GM08714 (cell line): Measurements from ENCODE around the gene LYST.
A peak's percentile ranks its signal among the peaks of the same experiment; 100 is the strongest.
"Not testable (repeated sequence)": the region's sequence is repeated elsewhere in the genome, so short reads cannot be mapped to it uniquely, and the experiment has no call there.

ENCODE experiments used
- H3K4me3 ChIP-seq: fragments of 200-500 bp; sonication (Bioruptor generic); 2 replicates; pipeline ENCODE4 v1.5.1; 2014; ENCODE audit warnings: mild to moderate bottlenecking, low read length, inconsistent platforms
- ZNF274 ChIP-seq: IDR thresholded peaks from 2 replicates; pipeline ENCODE4 v1.6.1; 2012; ENCODE audit warnings: mild to moderate bottlenecking, low read depth, low read length

The LYST gene

DNA sequence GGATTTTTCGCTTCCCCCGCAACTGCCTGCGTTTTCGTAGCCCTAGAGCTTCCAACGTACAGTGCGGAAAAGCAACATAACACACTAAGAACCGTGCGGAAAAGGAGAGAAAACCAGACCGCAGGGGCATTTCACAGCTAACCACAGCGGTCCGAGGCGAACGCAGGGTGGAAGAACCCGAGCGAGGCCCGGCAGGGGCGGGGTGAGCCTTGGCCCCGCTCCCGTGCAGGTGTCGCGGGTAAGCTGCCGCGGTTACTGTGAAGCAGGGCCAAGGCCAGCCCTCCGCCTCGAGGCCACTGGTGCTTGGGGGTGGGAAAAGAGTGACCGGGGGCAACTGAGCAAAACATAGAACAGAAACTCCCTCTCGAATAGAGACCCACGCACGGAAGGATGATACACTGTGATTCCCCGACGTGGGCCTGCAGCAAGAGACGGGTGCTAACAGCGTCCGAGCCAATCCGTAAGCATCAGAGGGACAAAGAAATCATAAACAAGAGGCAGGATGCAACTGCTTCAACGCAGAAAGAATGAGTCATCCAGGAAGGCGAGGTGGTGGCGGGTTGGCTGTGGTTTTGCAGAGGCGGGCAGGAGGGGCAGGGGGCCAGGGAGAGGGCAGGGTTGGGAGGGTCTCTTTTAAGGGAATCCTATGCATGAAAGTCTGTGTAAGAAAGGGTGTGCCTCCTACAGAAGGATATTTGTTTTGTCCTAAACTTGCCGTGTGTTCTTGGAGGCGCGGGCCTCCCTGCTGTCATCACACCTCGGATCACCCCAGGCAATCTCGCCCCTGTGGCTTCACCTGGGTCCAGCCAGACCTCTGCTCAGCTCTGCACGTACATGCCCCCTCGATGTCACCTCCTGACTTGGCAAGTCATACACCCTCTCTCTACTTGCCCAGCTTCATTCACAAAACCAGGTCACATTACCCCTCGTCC lies 224.4 kb downstream of the LYST start:
- H3K4me3 ChIP-seq: peak overlapping the region; percentile 28; the same call in 1 of the 2 replicates
- no peak for TF ChIP-seq ZNF274

DNA sequence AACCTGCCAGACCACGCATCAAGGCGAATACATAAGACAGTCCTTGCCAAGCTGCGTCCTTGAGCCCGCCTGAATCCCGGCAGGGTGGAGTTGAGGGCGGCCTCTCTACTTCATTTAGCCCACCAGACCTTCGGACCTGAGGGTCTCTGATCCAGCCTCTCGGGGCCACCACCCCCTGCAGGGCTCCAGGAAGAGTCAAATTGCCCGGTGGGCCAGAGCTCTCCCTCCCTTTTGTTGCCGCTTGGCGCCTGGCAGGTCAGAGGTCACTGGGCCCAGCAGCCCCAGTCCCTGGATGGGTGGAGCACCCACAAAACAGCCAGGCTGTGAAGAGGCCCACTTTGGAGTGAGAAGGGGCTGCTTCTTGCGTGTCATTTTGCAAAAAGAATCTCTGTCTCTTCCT lies 226.1 kb downstream of the LYST start:
- no peak for TF ChIP-seq ZNF274
- no peak overlapping the region for H3K4me3 ChIP-seq

DNA sequence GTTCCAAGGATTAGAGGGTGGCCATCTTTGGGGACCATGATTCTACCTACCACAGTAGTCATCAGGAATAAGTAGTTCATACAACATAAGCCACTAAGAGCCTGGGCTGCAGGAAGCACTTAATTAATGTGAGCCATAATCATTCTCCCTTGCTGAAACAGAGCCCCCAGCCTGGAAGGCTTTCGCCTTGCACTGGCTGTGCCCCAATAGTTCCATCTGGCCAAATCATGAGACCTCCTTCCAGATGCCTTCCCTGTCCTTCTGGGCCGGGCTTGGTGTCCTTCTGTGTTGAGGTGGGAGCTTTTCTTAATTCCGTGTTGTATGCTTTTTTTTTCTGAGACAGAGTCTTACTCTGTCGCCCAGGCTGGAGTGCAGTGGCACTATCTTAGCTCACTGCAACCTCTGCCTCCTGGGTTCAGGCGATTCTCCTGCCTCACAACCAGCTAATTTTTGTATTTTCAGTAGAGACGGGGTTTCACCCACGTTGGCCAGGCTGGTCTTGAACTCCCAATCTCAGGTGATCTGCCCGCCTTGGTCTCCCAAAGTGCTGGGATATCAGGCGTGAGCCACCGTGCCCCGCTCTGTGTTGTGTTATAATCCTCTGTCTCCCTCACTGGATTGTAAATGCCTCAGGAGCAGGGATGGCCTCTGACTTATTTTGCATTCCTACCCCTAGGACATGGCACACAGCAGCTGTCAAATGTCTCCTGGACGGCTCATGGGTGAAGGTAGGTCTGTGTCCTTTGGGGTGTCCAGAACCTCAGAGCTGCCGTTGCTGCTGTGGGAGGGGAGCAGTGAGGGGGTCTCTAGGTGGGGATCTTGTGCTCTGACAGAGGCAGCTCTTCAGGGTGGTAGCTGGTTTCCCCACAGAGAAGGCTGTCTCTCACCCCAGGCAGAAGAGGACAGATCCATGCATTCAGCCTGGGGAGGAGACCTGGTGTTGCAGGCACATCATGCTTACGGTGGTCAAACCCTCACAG lies 227.2 kb downstream of the LYST start:
- TF ChIP-seq ZNF274: no peak
- no peak overlapping the region for H3K4me3 ChIP-seq

- not testable (repeated sequence) for H3K4me3 ChIP-seq
These were observed 228.1 kb downstream of the LYST start for GRCh38 chr1:235638612-235639011.

- no peak for TF ChIP-seq ZNF274
- H3K4me3 ChIP-seq: no peak overlapping the region
These were observed 228.8 kb downstream of the LYST start for GRCh38 chr1:235637756-235638534.

GRCh38 chr1:235635938-235636662 lies 230.6 kb downstream of the LYST start:
- no peak for TF ChIP-seq ZNF274

DNA sequence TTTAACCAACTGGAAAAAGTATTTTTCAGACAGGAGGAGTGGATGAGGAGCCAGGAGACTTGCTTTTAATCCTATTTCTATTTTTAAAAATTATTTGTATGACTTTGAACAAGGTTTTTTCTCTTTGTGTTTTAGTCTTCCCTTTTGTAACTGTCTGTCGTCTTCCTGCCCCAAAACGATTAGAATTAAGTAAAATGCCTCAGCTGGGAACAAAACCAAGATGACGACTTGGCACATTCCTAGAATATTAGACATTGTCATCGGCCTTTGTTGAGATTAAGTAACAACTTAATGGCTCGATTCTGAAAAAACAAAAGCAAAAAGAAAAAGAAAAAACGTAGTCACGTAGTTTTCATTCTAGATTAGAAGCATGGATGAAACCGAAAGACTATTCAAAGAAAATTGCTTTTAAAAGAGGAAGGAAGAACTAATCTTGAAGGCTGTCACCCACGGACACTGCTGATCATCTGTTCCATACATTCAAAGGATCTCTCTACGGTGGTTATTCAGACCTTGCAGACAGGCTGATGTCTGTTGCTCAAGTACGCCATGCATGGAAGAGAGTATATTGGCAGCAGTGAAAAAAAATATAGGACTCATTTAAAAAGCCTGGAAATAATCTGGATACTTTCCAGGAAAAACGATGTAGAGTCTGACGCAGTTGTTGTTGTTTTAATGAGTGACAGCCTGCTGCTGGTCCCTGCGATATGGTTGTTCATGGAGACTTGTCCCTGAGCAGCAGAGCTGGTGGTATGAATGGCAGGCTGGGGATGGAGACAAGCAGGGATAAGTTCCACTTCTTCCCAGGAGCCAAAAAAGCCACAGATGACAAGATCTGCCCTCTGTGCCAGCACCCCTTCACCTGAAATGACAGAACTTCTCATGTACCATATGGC lies 234.0 kb downstream of the LYST start:
- no peak overlapping the region for H3K4me3 ChIP-seq
- TF ChIP-seq ZNF274: no peak

More at GRCh38 chr1:235635938-235636662, 230.6 kb downstream of the LYST start:
- no peak overlapping the region for H3K4me3 ChIP-seq

- TF ChIP-seq ZNF274: no peak
- no peak overlapping the region for H3K4me3 ChIP-seq
These were observed 234.9 kb downstream of the LYST start for GRCh38 chr1:235631816-235632215.

DNA sequence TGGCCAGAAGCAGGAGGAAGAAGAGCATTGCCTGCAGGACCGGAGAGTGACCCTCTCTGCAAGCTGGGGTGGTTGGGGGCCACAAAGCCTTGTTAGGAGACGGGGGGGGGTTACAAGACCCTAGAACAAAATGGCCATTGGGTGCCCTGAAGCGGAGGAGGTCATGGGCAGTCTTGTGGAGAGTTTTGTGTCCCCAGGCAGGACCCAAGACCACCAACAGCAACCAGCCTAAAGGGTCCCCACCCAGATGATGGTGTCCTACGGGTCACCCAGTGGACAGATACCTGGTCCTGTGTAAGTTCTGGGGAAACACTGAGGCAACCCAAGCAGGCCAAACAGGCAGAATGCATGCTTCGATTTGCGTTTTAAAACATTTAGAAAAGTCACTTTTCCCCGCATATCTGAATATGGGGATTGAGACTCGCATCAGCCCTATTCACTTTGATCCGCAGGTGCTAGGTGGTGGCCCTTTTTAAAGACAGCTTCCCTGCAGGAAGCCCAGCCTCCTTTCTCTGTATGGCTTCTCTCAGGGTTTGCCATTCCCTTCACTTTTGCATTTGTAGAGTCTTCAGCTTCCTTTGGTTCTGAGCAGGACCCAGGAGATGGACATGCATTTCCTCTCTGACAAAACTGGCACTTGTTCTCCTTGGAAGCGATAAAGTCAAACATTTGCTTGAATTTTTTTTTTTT lies 238.2 kb downstream of the LYST start:
- H3K4me3 ChIP-seq: no peak overlapping the region
- TF ChIP-seq ZNF274: no peak

- H3K4me3 ChIP-seq: no peak overlapping the region
- TF ChIP-seq ZNF274: no peak
These were observed 240.9 kb downstream of the LYST start for GRCh38 chr1:235625831-235626230.

GRCh38 chr1:235625340-235625739 lies 241.4 kb downstream of the LYST start:
- TF ChIP-seq ZNF274: no peak
- H3K4me3 ChIP-seq: no peak overlapping the region
